Measurements from ENCODE around the gene SLC4A8.

DNA sequence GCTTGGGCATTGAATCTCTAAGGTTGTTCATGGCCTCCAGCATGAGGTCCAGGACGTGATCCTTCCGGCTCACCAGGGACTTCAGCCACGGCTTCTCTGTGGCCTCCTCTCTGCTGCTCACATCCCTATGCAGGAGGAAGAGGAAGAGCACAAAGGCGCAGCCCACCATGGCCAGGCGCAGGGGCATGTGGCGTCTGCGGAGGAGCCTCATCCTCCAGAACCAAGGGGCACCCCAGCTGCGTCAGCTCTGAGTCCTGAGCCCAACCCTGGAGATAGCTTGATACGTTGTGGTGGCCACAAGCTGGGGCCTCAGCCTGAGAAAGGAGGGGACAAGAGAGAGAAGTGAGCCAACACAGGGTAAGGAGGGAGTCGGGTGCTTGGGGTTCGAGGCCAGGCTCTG is 45.1 kb upstream of the SLC4A8 start:
- TF ChIP-seq EZH2 (IDR thresholded peaks at IDR 0.05; ENCODE audit: borderline replicate concordance, low read depth, low read length, severe bottlenecking): no peak
- TF ChIP-seq, protein P1, sequence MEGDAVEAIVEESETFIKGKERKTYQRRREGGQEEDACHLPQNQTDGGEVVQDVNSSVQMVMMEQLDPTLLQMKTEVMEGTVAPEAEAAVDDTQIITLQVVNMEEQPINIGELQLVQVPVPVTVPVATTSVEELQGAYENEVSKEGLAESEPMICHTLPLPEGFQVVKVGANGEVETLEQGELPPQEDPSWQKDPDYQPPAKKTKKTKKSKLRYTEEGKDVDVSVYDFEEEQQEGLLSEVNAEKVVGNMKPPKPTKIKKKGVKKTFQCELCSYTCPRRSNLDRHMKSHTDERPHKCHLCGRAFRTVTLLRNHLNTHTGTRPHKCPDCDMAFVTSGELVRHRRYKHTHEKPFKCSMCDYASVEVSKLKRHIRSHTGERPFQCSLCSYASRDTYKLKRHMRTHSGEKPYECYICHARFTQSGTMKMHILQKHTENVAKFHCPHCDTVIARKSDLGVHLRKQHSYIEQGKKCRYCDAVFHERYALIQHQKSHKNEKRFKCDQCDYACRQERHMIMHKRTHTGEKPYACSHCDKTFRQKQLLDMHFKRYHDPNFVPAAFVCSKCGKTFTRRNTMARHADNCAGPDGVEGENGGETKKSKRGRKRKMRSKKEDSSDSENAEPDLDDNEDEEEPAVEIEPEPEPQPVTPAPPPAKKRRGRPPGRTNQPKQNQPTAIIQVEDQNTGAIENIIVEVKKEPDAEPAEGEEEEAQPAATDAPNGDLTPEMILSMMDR (IDR thresholded peaks at IDR 0.05; ENCODE audit: extremely low read depth in 1 of 2, insufficient read depth in 1 of 2, low read depth in 1 of 2, low read length in 2 of 2): no peak
